NCI-H526 treated with DMSO at 0.1 percent for 48 hours (cell line): ENCODE measurements around the gene NPIPB2.

Experiments used
- DNase-seq: peaks from one replicate; lab custom pipeline; 2025; lab: John Stamatoyannopoulos, UW

The NPIPB2 gene

GRCh38 chr16:11896486-11897176 is 45.2 kb downstream of the NPIPB2 start:
- peak; percentile 8 for DNase-seq

DNA sequence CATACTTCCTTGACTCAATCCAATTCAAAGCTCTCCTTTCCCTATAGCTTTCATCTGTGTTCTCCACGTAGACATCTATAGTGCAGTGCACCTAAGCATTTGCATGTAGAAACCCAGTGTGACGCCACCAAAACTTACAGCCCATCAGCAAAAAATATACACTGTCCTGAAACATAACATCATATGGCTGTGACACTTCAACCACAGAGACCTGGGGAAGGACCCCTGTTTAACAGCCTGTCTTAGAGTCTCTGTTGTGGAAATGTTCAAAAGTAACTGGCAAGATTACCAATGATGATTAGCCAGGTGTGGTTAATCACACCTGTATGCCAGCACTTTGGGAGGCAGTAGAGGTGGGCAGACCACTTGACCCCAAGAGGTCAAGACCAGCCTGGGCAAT is 48.3 kb downstream of the NPIPB2 start:
- no peak for DNase-seq

GRCh38 chr16:11892761-11893160 is 49.1 kb downstream of the NPIPB2 start:
- no peak for DNase-seq

- no peak for DNase-seq
Measured at GRCh38 chr16:11890231-11890965, 51.4 kb downstream of the NPIPB2 start.

DNA sequence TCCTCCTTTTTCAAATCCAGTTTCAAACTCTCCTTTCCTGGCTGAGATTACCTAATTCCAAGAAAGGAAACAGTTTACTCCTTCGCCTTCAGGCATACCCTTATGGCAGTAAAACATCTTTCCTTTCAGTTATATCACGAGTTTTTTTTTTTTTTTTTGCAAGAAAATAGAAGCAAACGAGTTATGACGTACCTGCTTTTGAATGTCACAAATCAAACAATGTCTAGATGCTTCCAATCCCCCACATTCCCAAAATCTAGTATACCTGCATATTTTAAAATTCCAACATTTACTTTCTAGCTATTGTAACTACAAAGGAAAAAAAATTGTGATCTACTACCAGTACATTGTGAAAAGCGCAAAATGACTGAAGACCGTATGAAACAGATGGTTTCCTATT is 55.0 kb downstream of the NPIPB2 start:
- no peak for DNase-seq

GRCh38 chr16:11884035-11884434 is 57.8 kb downstream of the NPIPB2 start:
- DNase-seq = no peak

DNA sequence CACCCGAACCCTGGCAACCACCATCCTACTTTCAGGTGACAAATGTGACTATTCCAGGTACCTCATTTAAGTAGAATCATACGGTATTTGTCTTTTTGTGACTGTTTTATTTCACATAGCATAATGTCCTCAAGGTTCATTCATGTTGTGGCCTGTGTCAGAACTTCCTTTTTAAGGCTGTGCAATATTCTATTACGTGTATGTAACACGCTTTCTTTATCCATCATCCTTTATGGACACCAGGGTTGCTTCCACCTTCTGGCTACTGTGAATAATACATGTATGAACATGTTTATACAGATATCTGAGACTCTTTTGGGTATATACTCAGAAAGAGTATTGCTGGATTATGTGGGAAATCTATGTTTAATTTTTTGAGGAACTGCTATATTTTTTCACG is 61.8 kb downstream of the NPIPB2 start:
- DNase-seq = no peak

- DNase-seq = no peak
Measured at GRCh38 chr16:11877374-11877773, 64.5 kb downstream of the NPIPB2 start.
